Measurements from ENCODE around the gene FOS.

FOS gene

DNA sequence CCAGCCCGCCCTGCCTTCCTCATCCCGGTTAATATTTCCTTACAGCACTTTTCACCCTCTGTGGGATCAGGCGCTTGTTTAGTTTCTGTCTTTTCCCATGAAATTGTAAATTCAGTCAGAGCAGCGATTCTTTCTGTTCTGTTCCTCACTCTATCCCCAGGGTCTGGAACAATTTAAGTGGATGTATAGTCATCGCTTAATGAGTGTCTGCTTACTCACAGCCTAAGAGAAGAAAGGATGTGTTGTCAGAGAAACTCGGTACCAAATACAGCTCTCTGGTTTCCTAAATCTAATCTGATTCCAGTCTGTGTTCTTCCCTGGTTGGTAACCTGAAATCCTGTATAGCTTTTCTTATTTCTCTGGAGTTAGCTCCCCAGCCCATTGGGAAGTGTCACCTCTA is 44.9 kb downstream of the FOS start:
- no peak overlapping the region for H3K4me3 ChIP-seq (replicated peaks in 1 of 2; ENCODE audit: low read depth in 2 of 2, low read length in 2 of 2)
- peak in 1 of 2 donors; percentile 43 for DNase-seq (ENCODE audit: low read depth in 2 of 2)
- TF ChIP-seq, protein P1, sequence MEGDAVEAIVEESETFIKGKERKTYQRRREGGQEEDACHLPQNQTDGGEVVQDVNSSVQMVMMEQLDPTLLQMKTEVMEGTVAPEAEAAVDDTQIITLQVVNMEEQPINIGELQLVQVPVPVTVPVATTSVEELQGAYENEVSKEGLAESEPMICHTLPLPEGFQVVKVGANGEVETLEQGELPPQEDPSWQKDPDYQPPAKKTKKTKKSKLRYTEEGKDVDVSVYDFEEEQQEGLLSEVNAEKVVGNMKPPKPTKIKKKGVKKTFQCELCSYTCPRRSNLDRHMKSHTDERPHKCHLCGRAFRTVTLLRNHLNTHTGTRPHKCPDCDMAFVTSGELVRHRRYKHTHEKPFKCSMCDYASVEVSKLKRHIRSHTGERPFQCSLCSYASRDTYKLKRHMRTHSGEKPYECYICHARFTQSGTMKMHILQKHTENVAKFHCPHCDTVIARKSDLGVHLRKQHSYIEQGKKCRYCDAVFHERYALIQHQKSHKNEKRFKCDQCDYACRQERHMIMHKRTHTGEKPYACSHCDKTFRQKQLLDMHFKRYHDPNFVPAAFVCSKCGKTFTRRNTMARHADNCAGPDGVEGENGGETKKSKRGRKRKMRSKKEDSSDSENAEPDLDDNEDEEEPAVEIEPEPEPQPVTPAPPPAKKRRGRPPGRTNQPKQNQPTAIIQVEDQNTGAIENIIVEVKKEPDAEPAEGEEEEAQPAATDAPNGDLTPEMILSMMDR (IDR thresholded peaks at IDR 0.05; ENCODE audit: low read depth, low read length) = no peak

DNA sequence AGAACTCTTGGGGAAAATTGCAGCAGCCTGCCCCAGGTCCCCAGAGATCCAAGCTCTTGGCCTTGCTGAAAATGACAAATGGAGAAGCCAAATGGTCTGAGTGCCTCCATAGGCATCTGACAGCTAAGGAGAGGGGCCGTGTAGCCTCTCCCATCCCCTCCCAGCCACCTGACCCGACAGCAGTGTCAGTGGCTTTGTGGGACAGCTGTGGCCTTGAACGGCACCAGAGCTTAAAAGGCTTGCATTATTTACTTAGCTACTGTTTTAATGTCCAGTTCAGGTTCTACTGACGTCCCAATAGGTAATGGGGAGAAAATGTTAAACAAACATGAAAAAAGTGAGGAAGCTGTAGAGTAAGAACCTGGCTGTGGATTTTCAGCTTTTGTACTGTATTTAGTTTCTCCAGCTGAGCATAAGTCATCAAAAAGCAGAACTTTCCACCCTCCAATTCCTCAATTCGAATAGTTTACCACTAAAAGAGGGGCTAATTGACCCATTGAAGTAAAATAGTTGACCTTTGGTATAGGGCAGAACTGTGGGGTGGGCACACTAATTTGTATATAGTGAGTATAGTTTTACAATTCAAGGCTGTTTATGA is 50.0 kb downstream of the FOS start:
- TF ChIP-seq, protein P1 (IDR thresholded peaks at IDR 0.05; ENCODE audit: low read depth, low read length) = no peak
- DNase-seq (ENCODE audit: low read depth in 2 of 2) = no peak
- no peak overlapping the region for H3K4me3 ChIP-seq (replicated peaks in 1 of 2; ENCODE audit: low read depth in 2 of 2, low read length in 2 of 2)

DNA sequence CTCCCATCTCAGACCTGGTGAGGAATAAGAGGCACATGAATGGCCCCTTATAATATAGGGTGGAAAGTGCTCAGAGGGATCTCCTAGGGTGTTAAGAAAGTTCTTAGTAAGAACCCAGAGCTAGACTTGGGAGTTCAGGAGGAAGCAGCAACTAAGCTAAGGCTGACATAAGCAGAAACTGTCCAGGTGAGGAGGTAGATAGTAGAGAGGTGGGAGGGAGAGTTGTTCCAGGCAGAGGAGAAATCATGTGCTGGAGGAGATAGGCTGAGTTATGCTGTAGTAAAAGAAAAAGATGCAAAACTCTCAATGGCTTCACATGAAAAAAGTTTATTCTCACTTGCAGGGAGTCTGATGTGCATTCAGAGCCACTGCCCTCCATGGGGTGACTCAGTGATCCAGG is 50.7 kb downstream of the FOS start:
- TF ChIP-seq, protein P1 (IDR thresholded peaks at IDR 0.05; ENCODE audit: low read depth, low read length) = no peak
- DNase-seq (ENCODE audit: low read depth in 2 of 2) = no peak
- no peak overlapping the region for H3K4me3 ChIP-seq (replicated peaks in 1 of 2; ENCODE audit: low read depth in 2 of 2, low read length in 2 of 2)

DNA sequence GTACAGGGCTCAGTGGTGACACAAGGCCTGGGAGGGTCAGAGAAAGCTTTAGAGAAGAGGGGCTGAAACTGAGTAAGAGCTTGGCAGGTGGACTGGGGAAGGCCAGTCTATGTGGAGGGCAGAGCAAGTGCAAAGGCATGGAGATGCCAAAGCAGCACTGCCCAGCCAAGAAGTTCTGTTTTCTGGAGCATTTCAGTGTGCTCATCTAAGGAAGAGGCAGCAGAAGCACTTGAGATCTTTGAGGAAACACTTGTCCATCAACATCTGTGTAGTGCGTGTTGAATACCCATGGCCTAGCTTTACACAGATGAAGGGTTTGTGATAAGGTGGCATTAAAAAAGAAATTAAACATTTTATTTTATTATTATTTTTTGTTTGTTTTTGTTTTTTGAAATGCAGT is 52.8 kb downstream of the FOS start:
- no peak for DNase-seq (ENCODE audit: low read depth in 2 of 2)
- no peak overlapping the region for H3K4me3 ChIP-seq (replicated peaks in 1 of 2; ENCODE audit: low read depth in 2 of 2, low read length in 2 of 2)
- TF ChIP-seq, protein P1 (IDR thresholded peaks at IDR 0.05; ENCODE audit: low read depth, low read length) = no peak
